Right lobe of liver (tissue), 6 donors: ENCODE measurements around the gene NTM. TPM values are rescaled to one million over a fixed set of nuclear protein-coding genes. Genes with fewer than 3 reads are reported as not detected.

Experiments used
- ATAC-seq, 4 donors: fragments of 200-7000 bp; cut with Tn5 transposase; one replicate each; pipeline ENCODE4 v1.9.1; 2020; ENCODE audit warnings: mild to moderate bottlenecking in 4 of 4, moderate library complexity in 4 of 4
- DNase-seq, 3 donors: peaks; one replicate each; pipeline ENCODE4 v3.0.0-alpha.2; 2020
- H3K27ac ChIP-seq, 3 donors: fragments of 200-600 bp; one replicate each; pipeline ENCODE4 v1.8.0; 2022
- H3K27me3 ChIP-seq, 2 donors: fragments of 200-600 bp; one replicate each; pipeline ENCODE4 v1.8.0; 2022
- H3K36me3 ChIP-seq, 4 donors: fragments of 200-600 bp; sonication (generic) in 1 of 4; one replicate each; pipeline versions ENCODE4 v1.5.1 to v1.8.0; 2017 to 2022; ENCODE audit warnings: control low read depth in 1 of 4
- H3K4me1 ChIP-seq, 4 donors: fragments of 200-600 bp; sonication (generic) in 1 of 4; one replicate each; pipeline versions ENCODE4 v1.5.1 to v1.8.0; 2017 to 2022; ENCODE audit warnings: control low read depth in 1 of 4
- H3K4me3 ChIP-seq, 3 donors: fragments of 200-600 bp; one replicate each; pipeline ENCODE4 v1.8.0; 2022
- H3K9me3 ChIP-seq, 4 donors: fragments of 200-600 bp; sonication (generic) in 1 of 4; one replicate each; pipeline versions ENCODE4 v1.5.1 to v1.8.0; 2017 to 2022; ENCODE audit warnings: control low read depth in 1 of 4
- CTCF ChIP-seq, 4 donors: fragments of 200-600 bp in 3 of 4; fragments of 450-650 bp in 1 of 4; IDR thresholded peaks; one replicate each; pipeline versions ENCODE4 v1.5.1 to v1.8.0; 2016 to 2022; ENCODE audit warnings: antibody characterized with exemption in 4 of 4, mild to moderate bottlenecking in 2 of 4
- POLR2A ChIP-seq: fragments of 450-650 bp; IDR thresholded peaks from one replicate; pipeline ENCODE4 v1.6.1; 2017; ENCODE audit warnings: antibody characterized with exemption, mild to moderate bottlenecking
- WGBS: methylation state at CpG from one replicate; pipeline ENCODE4 v1.1.6; 2018; ENCODE audit warnings: low coverage, low lambda C conversion rate; ENCODE audit not compliant: insufficient coverage; ENCODE audit errors: missing lambda C conversion rate; 5-methylcytosine and 5-hydroxymethylcytosine counted together
- intact Hi-C, 2 donors: fragments of 100-400 bp; cut with DNase I; formaldehyde crosslinking; loops; one replicate each; pipeline versions ENCODE4 v1.11.2 to v1.14.1; 2022
- total RNA-seq, 6 experiments: library from RNA; depleted of rRNA in 2 of 6; stranded (reverse); fragments of >200 nt in 2 of 6; fragmentation: NEBNext Ultra II Directional in 3 of 6; extraction: Animal tissue kit (Norgen Biotek cat#: 25700) in 3 of 6; gene quantifications; one replicate each; pipeline versions ENCODE4 v1.1.0 to v1.2.4, GENCODE V29; 2016 to 2023
- donor health status: DM: no; HTN: yes; CAD: no.
- donor health status: DM: no; HTN: no; CAD: no.
- donor health status: DM: no; HTN: no; CAD: no.
- donor health status: DM: no; HTN: yes; CAD: no.
- donor health status: DM: no; HTN: yes; CAD: no.

Gene NTM
- total RNA-seq, 6 experiments from 2014 or later, result 0.35 TPM; not detected in 5

- Histone ChIP-seq H3K36me3 (no peaks in the 10 kb centered on the region), H3K4me1 (no peaks in the 10 kb centered on the region), H3K9me3 (no peaks in the 10 kb centered on the region), H3K27me3 (no peaks in the 10 kb centered on the region), H3K4me3 (no peak overlapping the region), H3K27ac (no peak overlapping the region)
- intact Hi-C loops, result no loop called here
- no peak for TF ChIP-seq POLR2A
- no peak for TF ChIP-seq CTCF (IDR thresholded peaks at IDR 0.05)
- ATAC-seq, result no peak
- 68% methylated on average over 4 of the region's 5 CpGs for WGBS
- no peak for DNase-seq
These were observed 836.6 kb downstream of the NTM start for GRCh38 chr11:132206993-132207392.

GRCh38 chr11:132208477-132209055, 838.2 kb downstream of the NTM start:
- ATAC-seq (no peak), DNase-seq (no peak)
- Histone ChIP-seq H3K4me3 (no peak overlapping the region), H3K9me3 (no peaks in the 10 kb centered on the region), H3K27ac (no peak overlapping the region), H3K27me3 (no peaks in the 10 kb centered on the region), H3K36me3 (no peaks in the 10 kb centered on the region), H3K4me1 (no peaks in the 10 kb centered on the region)
- 30% methylated on average over 6 of the region's 6 CpGs for WGBS
- intact Hi-C loops, result no loop called here
- TF ChIP-seq POLR2A, result no peak
- no peak for TF ChIP-seq CTCF (IDR thresholded peaks at IDR 0.05)

GRCh38 chr11:132211479-132211878, 841.1 kb downstream of the NTM start:
- Histone ChIP-seq H3K9me3 (no peaks in the 10 kb centered on the region), H3K36me3 (no peaks in the 10 kb centered on the region), H3K4me1 (no peaks in the 10 kb centered on the region), H3K27me3 (no peaks in the 10 kb centered on the region), H3K4me3 (no peak overlapping the region), H3K27ac (no peak overlapping the region)
- ATAC-seq (no peak), DNase-seq (no peak)
- intact Hi-C loops, result no loop called here
- whole genome bisulfite sequencing, result 49% methylated on average over 3 of the region's 3 CpGs
- TF ChIP-seq CTCF (IDR thresholded peaks at IDR 0.05) (no peak), POLR2A (no peak)

GRCh38 chr11:132217856-132218255, 847.4 kb downstream of the NTM start:
- no peak for ATAC-seq
- DNase-seq, result no peak
- no peak overlapping the region for H3K4me3 ChIP-seq
- TF ChIP-seq POLR2A (no peak), CTCF (IDR thresholded peaks at IDR 0.05) (no peak)
- H3K36me3 ChIP-seq, result no peaks in the 10 kb centered on the region
- H3K4me1 ChIP-seq, result no peaks in the 10 kb centered on the region
- no peaks in the 10 kb centered on the region for H3K27me3 ChIP-seq
- intact Hi-C loops, result no loop called here
- 64% methylated on average over 4 of the region's 5 CpGs for WGBS
- no peak overlapping the region for H3K27ac ChIP-seq
- H3K9me3 ChIP-seq, result no peaks in the 10 kb centered on the region

GRCh38 chr11:132220474-132220873, 850.1 kb downstream of the NTM start:
- TF ChIP-seq CTCF (IDR thresholded peaks at IDR 0.05) (no peak), POLR2A (no peak)
- intact Hi-C loops, result no loop called here
- no peak overlapping the region for H3K27ac ChIP-seq
- no peak overlapping the region for H3K4me3 ChIP-seq
- no peaks in the 10 kb centered on the region for H3K27me3 ChIP-seq
- no peak for ATAC-seq
- H3K4me1 ChIP-seq, result no peaks in the 10 kb centered on the region
- DNase-seq, result no peak
- no peaks in the 10 kb centered on the region for H3K9me3 ChIP-seq
- WGBS, result 56% methylated on average over 1 of the region's 1 CpG
- no peaks in the 10 kb centered on the region for H3K36me3 ChIP-seq
